Measurements from ENCODE around the gene CNP.

CNP gene

DNA sequence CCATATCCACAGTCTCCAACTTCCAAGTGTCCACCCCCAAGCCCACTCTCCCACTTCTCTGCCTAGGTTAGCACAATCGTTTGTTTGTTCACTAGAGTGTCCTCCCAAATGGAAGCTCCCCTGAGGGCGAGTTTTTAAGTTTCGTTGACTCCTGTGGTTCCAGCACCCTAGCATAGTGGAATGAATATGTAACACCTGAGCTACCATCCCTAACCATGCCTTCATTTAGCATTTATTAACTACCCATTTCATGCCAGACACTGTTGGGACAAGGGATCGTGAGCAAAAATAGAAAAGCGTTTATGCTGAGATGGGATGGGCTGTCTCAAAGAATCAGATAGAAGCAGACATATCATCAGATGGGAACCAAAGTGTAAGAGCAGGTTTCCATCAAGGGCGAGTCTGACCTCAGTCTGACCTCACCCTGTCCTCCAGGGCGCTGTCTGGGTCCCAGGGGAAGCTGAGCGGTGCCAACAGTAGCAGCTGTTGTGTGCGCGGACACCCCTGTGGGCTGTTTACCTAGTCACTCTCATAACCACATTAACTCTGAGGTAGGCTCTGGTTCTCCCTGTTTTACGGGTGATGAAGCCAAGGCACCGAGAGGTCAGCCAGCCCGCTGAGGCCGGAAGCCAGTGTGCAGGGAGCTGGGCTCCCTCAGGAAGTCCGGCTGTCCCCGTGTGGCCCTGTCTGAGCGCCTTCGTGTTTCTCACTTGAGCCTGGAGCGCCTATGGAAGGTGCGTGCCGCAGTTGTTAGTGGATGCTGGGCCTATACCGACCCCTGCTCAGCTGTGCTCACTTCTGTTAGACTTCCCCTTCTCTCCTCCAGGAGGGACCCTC, 6.2 kb downstream of the CNP start:
- DNase-seq (ENCODE audit: low read depth) = no peak

GRCh38 chr17:41973408-41973811, 6.8 kb downstream of the CNP start:
- no peak for DNase-seq (ENCODE audit: low read depth)

DNA sequence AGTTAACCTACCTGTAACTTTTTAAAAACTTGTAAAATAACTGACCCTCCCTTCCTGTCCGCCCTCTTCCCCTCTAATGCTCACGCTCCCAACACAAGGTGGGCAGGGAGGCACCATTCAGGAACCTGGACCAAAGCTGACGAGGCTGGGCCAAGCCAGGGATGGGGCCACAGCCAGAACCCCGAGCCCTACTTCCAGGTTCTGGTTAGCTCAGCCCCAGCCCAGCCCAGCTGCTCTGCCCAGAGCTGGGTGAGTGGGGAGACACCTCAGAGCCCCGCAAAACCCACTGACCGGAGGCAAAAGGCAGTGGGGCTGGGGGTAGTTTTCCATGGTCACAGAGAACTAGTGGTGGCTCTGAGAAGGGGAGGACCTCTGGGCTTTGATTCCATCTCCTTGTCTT, 7.4 kb downstream of the CNP start:
- DNase-seq (ENCODE audit: low read depth) = no peak

DNA sequence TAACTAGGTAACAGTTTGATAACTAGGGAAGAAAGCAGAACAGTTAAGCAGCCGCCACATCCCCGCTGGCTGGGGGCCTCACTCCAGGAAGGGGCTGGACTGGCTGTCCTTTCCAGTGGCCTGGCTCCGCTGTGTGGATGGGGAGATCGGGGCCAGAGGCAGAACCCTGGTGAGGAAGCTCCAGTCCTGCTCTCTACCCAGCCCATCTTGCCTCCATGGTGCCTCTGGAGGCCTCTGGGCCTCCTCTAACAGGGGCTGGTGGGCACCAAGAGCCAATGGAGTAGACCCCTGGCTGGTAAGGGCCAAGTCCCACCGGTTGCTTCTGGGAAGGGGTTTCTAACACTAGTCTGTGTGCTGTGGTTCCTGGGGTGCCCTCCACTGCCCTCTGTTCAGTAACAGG, 8.1 kb downstream of the CNP start:
- DNase-seq (ENCODE audit: low read depth) = no peak

DNA sequence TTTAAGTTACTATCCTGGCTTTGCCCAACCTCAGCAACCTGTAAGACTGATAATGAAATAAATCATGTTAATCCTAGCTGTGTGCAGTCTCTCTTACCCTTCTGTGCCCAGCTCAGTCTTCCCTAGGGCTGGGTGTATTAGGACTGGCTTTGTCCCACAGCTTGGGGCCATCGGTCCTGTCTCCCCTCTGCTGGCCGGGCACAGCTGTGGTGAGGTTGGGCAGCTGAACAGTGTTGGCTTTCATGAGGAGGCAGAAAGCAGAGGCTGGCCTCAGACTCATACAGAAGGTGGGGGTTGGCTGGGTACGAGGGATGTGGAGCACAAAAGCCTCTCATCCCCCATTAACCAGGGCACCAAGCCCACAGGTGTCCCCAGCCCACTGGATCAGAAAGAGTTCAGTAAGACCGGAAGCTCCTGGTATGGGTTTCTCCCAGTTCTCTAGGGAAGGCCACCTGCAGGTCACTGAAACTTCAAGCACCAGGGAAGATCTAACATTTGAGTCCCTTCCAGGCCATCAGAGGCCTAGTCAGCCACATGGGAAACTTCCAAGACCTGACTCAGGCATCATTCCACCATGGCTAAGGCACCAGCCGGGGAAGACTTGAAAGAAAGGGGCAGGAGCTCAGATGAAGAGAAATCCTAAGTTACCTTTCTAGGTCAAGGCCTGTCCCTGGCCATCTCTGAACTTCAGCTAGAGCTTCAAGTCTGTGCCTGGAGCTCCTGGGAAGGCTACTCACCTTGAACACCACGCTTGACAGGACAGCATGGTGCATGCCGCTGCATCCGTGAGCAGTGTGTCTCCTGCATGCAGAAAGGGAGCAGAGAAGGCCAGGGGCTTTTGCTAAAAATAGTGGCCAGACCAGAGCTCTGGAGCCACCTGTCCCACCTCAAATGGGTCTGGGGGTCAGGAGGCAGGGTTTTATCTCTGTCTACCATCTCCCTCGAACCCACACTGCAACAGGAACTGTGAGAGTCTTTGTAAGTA, 8.8 kb downstream of the CNP start:
- no peak for DNase-seq (ENCODE audit: low read depth)

DNA sequence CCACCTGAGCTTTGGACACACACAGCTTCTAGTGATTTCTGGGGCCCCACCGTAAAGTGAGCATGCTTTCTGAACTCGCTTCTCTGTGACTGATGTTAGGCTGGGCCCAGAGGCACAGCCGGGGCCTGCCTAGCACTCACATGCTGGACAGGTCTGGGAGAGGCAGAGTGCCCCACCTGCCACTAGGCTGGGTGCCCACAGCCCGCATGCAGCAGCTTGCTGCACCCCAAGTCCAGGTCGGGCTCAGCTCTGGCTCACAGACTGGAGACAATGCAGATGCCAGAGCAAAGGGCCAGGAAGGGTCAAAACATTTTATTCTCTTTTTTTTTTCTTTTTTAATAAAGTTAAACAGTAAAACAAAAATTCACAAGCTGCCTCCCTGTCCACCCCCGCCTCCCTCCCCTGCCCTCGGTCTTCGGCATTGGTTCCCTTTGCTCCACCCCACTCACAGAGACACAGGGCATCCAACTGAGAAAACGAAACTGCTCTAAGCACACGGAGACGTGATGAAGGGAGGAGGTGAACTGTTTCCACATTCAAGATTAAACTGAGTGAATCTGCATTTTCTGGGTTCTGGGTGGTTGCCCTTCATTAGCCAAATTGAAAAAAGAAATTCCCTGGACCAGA, 9.7 kb downstream of the CNP start:
- DNase-seq (ENCODE audit: low read depth) = no peak

- DNase-seq (ENCODE audit: low read depth) = no peak
These were observed 11.4 kb downstream of the CNP start for GRCh38 chr17:41977991-41978390.

DNA sequence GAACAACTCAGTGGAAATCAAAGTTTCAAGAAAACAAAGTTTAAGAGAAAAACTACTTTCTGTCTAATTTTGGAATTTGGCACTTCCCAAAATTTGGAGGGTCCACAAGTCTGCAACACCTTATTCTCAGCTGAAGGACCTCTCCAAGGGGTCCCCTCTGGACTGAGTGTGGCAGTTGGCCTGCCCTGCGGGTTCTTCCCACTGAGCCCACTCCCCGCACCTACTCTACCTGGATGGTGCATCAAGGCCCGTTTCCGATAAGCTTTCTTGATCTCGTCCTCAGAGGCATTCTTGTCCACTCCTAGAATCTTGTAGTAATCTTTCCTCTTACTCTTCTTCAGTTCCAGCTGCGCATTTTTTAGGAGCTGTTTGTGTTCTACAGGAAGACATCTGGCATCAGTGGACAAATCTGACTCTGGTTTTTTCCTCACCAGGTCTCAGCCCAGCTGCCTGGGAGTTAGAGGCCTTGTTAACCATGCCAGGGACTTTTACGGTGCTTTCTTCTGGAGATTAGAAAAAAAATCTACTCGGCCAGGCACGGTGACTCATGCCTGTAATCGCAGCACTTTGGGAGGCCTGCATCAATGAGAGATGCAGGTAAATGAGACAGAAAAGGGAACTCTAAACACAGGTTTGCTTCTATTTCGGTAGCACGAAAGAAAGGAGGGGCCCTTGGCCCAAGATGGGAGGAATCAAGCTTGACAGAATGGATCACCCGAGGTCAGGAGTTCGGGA, 15.6 kb downstream of the CNP start:
- no peak for DNase-seq (ENCODE audit: low read depth)

GRCh38 chr17:41984454-41984853, 17.9 kb downstream of the CNP start:
- DNase-seq (ENCODE audit: low read depth) = no peak

GRCh38 chr17:41985919-41986318, 19.3 kb downstream of the CNP start:
- no peak for DNase-seq (ENCODE audit: low read depth)

DNA sequence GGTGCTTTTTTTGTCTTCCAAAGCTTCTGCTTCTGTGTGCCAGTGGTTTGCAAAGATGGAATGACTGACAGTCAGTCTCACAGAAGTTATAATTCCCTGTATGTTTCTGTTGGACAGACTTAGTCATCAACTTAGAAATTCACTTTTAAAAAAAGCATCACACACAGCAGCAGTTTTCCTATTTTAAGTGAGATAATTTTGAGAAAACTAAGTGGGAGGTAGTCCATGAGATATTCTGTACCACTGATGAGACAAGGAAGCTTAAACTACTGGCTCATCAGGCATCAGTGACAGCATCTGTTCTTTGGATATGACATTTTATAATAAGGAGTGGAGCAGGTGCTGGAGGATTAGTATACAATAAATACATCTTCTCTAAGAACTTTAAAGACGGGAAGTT, 20.0 kb downstream of the CNP start:
- DNase-seq (ENCODE audit: low read depth) = no peak

GRCh38 chr17:41987642-41988041, 21.0 kb downstream of the CNP start:
- DNase-seq (ENCODE audit: low read depth) = no peak

GRCh38 chr17:41988418-41988817, 21.8 kb downstream of the CNP start:
- no peak for DNase-seq (ENCODE audit: low read depth)

DNA sequence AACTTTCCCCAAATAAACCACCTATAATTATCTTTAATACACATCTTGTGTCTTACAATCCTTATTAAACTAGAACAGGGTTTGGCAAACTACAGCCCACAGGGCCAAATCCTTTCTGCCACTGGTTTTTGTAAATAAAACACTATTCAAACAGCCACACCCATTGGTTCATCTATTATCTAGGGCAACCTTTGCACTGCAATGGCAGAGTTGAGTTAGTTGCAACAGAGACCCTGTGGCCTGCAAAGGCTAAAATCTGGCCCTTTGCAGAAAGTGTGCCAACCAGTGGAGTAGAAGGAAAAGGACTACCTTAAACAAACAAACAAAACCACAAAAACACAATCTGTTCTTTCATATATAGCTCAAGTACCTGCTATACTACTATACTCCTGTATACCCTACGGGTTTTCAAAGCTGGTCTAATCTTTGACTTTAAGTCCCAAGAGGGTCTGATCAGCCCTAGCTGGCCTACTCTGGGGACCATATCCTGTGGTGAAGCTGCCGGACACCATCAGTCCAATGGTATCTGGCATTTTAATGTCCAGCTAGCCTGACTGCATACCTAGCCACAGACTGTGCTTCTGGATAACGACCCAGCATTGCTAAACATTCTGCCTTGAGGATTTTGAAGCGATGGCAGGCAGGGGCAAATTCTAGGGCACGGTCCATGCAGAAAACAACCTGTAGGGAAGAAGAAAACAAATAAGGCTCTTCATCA, 23.3 kb downstream of the CNP start:
- no peak for DNase-seq (ENCODE audit: low read depth)

GRCh38 chr17:41992576-41992975, 26.0 kb downstream of the CNP start:
- DNase-seq (ENCODE audit: low read depth) = no peak

DNA sequence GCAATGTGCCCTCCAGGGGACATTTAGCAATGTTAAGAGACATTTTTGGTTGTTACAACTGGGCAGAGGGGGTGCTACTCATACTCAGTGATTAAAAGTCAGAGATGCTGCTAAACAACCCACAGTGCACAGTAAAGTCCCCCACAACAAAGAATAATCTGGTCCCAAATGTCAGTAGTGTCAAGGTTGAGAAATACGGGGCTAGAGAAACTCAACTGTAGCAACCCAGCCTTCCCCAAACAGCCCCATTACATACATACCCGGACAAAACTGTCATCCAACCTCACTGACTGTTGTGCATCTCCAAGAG, 30.2 kb downstream of the CNP start:
- DNase-seq (ENCODE audit: low read depth) = no peak

GRCh38 chr17:41998497-41998896, 31.9 kb downstream of the CNP start:
- DNase-seq (ENCODE audit: low read depth) = no peak

DNA sequence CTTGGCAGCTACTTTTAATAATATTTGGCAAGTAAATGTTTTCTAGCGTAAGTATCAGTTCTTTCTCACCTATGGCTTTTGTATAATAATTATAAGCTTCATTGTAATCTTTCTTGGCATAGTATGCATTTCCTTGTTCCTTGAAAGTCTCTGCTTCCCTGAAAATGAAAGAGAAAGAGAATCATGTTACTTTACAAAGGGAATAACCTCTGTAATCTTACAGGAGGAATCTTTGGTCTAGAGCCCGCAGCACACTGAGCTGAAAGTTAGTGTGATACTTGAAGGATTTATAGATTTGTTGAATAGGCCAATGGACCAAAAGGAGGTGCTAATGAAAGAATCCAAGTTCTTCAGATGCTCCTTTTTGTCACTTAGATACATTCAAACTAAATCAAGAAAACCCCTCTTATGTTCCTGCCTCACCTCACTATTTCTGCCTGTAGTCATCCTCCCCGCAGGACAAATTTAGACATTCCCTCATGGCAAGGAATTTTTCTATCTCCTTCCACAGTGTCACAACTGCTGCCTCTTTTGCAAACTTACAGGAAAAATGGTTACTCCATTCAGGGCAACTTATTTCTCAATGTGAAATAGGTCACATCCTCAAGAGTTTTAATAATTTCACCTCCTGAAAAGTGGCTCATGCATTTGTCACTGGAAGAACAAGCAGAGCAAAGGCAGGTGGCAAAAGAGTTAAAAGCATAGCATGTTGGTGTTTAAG, 34.0 kb downstream of the CNP start:
- DNase-seq (ENCODE audit: low read depth) = no peak

DNA sequence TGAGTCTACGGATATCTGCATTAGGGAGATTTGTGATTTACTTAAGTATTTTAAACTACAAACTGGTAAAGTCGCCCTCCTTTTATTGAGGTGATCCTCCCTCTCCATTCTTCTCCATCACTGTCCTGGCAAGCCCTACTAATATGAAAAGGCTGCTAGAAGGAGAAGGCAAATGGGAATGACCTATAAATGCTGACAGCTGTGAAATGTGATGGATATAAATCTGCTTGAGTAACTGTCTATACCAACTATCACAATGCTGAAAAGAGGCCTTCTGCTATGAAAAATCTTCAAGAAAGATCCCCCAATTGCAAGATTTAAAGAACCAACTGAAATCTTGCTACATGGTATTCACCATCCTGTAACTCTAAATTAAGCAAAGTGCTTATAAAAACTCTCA, 35.1 kb downstream of the CNP start:
- DNase-seq (ENCODE audit: low read depth) = no peak

DNA sequence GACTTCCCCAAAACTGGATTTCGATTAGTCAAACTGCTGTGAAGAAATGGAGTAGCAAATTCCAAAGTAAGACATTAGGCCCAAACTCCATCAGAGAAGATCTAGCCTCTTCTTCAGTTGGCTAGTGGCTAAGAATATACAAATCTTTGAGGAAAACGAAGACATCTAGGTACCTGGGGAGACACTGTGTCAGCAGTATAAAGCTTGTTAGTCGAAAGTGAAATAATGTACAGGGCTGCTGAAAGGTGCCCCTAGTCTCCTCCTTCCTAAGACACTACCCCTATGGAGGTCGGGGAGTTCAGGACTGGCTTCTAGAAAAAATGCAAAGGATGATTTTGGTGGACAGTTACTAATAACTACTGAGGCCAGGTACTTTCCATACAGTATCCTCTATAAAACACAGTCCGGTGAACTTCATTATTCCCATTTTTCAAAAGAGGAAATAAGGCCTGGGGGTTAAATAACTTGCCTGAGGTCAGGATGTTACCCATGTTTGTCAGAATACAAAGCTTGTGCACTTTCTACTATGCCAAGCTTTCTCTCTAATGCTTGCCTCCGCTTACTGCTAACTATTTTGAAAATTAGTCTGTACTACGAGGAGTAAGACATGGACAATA, 35.7 kb downstream of the CNP start:
- no peak for DNase-seq (ENCODE audit: low read depth)

Measured in activated T-cell treated with anti-CD3 and anti-CD28 coated beads for 24 hours (primary cell).